SU-DHL-6 (cell line): ENCODE data around the gene NCOA3.

Experiments used
- H2AFZ ChIP-seq: fragments of 200-600 bp; sonication (generic); 2 replicates; pipeline ENCODE4 v1.6.1; 2014; ENCODE audit warnings: low read depth, mild to moderate bottlenecking, moderate library complexity, mixed read lengths, antibody characterized with exemption, low read length; ENCODE audit not compliant: severe bottlenecking
- H3F3A ChIP-seq: fragments of 200-600 bp; shearing (Covaris generic); 2 replicates; pipeline ENCODE4 v1.6.0; 2016; ENCODE audit warnings: antibody characterized with exemption, mild to moderate bottlenecking; ENCODE audit not compliant: insufficient read depth
- H3K27ac ChIP-seq: fragments of 200-600 bp; sonication (generic); 2 replicates; pipeline ENCODE4 v1.5.1; 2016; ENCODE audit warnings: low read depth, mild to moderate bottlenecking, low read length, moderate library complexity, mixed read lengths
- H3K27me3 ChIP-seq: fragments of 200-600 bp; sonication (generic), shearing (Covaris generic); 2 replicates; pipeline ENCODE4 v1.6.0; 2014; ENCODE audit warnings: mild to moderate bottlenecking, low read length
- H3K36me3 ChIP-seq: fragments of 200-600 bp; sonication (generic); 2 replicates; pipeline ENCODE4 v1.6.1; 2014; ENCODE audit warnings: mild to moderate bottlenecking, low read length, mixed read lengths
- H3K4me2 ChIP-seq: fragments of 300-600, 200-600 bp; shearing (Covaris generic), sonication (generic); 2 replicates; pipeline ENCODE4 v1.6.0; 2014; ENCODE audit warnings: low read length, low read depth, mild to moderate bottlenecking; ENCODE audit not compliant: poor library complexity, severe bottlenecking
- H3K4me3 ChIP-seq: fragments of 200-600 bp; sonication (generic); 2 replicates; pipeline ENCODE4 v1.5.1; 2014; ENCODE audit warnings: antibody characterized with exemption, low read length, mild to moderate bottlenecking, mixed read lengths; ENCODE audit not compliant: insufficient read depth, poor library complexity, severe bottlenecking
- H3K79me2 ChIP-seq: fragments of 200-600 bp; sonication (generic); 2 replicates; pipeline ENCODE4 v1.6.1; 2014; ENCODE audit warnings: mild to moderate bottlenecking, low read length, moderate library complexity; ENCODE audit not compliant: insufficient read depth
- H3K9ac ChIP-seq: fragments of 200-600 bp; sonication (generic); 2 replicates; pipeline ENCODE4 v1.7.0; 2014; ENCODE audit warnings: mild to moderate bottlenecking, low read length
- H3K9me2 ChIP-seq: fragments of 200-600 bp; sonication (generic); replicated peaks from 2 replicates; pipeline ENCODE4 v1.6.1; 2014; ENCODE audit warnings: low read length; ENCODE audit not compliant: insufficient read depth
- H3K9me3 ChIP-seq: fragments of 200-600 bp; sonication (generic); 2 replicates; pipeline ENCODE4 v1.6.1; 2014; ENCODE audit warnings: low read length, mixed read lengths; ENCODE audit not compliant: insufficient read depth
- H4K20me1 ChIP-seq: fragments of 200-600 bp; sonication (generic); 2 replicates; pipeline ENCODE4 v1.6.1; 2014; ENCODE audit warnings: low read depth, mild to moderate bottlenecking, antibody characterized with exemption, low read length, moderate library complexity, mixed read lengths
- EZH2phosphoT487 ChIP-seq: fragments of 200-600 bp; sonication (generic), shearing (Covaris generic); conservative IDR thresholded peaks from 2 replicates; pipeline ENCODE4 v1.6.1; 2018; ENCODE audit warnings: mild to moderate bottlenecking, antibody characterized with exemption, low read length, moderate library complexity, mixed read lengths
- TF ChIP-seq, protein P1 (sequence below): fragments of 200-600 bp; sonication (generic); IDR thresholded peaks from one replicate; pipeline ENCODE4 v1.5.1; 2017; ENCODE audit warnings: antibody characterized with exemption, mild to moderate bottlenecking, low read length, moderate library complexity; ENCODE audit not compliant: insufficient read depth, poor library complexity, severe bottlenecking

Gene NCOA3

DNA sequence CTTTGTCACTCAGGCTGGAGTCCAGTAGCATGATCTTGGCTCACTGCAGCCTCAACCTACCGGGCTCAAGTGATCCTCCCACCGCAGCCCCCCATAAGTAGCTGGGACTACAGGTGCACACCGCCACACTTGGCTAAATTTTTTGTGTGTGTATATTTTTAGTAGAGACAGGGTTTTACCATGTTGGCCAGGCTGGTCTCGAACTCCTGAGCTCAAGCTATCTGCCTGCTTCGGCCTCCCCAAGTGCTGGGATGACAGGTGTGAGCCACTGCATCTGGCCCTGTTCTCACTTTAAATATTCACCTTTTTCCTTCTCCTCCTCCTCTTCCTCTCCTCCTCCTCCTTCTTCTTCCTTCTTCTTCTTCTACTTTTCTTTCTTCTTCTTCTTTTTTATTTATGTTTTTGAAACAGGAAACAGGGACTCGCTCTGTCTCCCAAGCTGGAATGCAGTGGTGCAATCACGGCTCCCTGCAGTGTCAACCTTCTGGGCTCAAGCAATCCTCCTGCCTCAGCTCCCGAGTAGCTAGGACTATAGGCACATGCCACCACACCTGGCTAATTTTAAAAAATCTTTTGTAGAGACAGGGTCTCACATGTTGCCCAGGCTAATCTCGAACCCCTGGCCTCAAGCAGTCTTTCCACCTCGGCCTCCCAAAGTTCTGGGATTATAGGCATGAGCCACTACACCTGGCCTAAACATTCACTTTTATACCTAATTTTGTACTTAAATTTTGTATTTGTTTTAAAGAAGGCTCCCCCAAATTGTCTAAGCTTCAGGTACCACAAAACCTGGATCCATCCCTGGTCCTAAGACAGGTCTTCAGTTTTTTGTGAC lies 47.2 kb upstream of the NCOA3 start:
- Histone ChIP-seq H3K36me3 (no peaks in the 10 kb centered on the region), H3K27ac (peak overlapping the region; percentile 95), H3K4me2 (peak overlapping the region; percentile 53), H2AFZ (no peak overlapping the region), H3K9me2 (no peaks in the 10 kb centered on the region), H4K20me1 (no peaks in the 10 kb centered on the region), H3K9ac (peak overlapping the region; percentile 62), H3K9me3 (no peaks in the 10 kb centered on the region), H3K27me3 (no peaks in the 10 kb centered on the region), H3K79me2 (no peaks in the 10 kb centered on the region), H3F3A (peaks cover 81% of the 10 kb centered on the region), H3K4me3 (no peak overlapping the region)
- TF ChIP-seq EZH2phosphoT487: no peak
- TF ChIP-seq, protein P1, sequence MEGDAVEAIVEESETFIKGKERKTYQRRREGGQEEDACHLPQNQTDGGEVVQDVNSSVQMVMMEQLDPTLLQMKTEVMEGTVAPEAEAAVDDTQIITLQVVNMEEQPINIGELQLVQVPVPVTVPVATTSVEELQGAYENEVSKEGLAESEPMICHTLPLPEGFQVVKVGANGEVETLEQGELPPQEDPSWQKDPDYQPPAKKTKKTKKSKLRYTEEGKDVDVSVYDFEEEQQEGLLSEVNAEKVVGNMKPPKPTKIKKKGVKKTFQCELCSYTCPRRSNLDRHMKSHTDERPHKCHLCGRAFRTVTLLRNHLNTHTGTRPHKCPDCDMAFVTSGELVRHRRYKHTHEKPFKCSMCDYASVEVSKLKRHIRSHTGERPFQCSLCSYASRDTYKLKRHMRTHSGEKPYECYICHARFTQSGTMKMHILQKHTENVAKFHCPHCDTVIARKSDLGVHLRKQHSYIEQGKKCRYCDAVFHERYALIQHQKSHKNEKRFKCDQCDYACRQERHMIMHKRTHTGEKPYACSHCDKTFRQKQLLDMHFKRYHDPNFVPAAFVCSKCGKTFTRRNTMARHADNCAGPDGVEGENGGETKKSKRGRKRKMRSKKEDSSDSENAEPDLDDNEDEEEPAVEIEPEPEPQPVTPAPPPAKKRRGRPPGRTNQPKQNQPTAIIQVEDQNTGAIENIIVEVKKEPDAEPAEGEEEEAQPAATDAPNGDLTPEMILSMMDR: no peak

DNA sequence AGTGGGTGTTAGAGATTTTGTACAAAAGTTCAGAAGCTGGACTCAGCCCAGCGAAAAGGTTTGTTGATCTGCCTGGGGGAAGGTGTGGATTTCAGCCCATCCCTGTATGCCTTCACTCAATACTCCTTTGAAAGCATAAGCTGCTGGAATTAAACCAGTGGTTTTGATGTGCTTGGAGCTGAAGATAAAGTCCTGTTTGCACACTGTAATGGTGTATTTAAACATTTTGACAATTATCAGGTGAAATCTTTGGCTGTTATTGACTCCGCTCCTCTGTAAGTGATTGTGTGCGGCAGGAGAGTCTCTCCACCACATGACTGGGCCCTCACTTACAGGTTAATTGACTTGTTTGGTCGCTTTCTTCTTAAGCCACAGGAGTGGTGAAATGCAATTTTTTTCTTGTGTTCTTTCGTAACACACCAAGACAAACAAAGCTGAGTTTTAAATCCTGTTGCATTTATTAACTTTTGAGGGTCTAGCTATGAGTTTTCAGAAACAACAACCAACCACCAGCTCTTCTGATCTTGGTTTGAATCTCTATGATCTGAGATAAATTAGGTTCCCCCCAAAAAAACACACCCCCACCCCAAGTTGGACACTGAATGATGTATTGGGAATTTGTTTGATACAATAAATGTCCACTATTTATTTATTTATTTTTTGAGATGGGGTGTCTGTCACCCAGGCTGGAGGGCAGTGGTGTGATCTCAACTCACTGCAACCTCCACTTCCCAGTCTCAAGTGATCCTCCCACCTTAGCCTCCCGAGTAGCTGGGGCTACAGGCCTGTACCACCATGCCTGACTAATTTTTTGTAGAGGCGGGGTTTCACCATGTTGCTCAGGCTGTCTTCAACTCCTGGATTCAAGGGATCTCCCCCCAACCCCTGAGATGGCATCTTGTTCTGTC lies 46.3 kb upstream of the NCOA3 start:
- Histone ChIP-seq H3K4me2 (peak overlapping the region; percentile 53), H3F3A (peaks cover 80% of the 10 kb centered on the region), H3K36me3 (no peaks in the 10 kb centered on the region), H3K9ac (peak overlapping the region; percentile 62), H3K9me2 (no peaks in the 10 kb centered on the region), H3K27ac (peak overlapping the region; percentile 95), H4K20me1 (no peaks in the 10 kb centered on the region), H3K79me2 (no peaks in the 10 kb centered on the region), H3K4me3 (no peak overlapping the region), H3K9me3 (no peaks in the 10 kb centered on the region), H2AFZ (no peak overlapping the region), H3K27me3 (no peaks in the 10 kb centered on the region)
- no peak for TF ChIP-seq EZH2phosphoT487
- TF ChIP-seq, protein P1: no peak

DNA sequence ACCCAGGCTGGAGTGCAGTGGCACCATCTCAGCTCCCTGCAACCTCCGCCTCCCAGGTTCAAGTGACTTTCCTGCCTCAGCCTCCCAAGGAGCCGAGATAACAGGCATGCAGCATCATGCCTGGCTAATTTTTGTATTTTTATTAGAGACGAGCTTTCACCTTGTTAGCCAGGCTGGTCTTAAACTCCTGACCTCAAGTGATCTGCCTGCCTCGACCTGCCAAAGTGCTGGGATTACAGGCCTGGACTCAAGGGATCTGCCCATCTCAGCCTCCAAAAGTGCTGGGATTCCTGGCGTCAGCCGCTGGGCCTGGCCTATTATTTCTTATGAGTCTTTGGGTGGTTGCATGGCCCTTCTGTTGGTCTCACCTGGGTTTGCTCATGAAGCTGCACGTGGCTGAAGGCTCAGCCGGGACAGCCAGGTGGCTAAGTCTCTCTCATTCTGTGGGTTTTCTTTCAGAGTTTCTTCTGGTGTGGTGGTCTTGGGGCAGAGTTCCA lies 45.6 kb upstream of the NCOA3 start:
- Histone ChIP-seq H3K36me3 (no peaks in the 10 kb centered on the region), H3K4me2 (peak overlapping the region; percentile 53), H3K9me2 (no peaks in the 10 kb centered on the region), H3K27ac (peak overlapping the region; percentile 95), H3K27me3 (no peaks in the 10 kb centered on the region), H3F3A (peaks cover 73% of the 10 kb centered on the region), H2AFZ (no peak overlapping the region), H4K20me1 (no peaks in the 10 kb centered on the region), H3K4me3 (no peak overlapping the region), H3K79me2 (no peaks in the 10 kb centered on the region), H3K9ac (peak overlapping the region; percentile 62), H3K9me3 (no peaks in the 10 kb centered on the region)
- TF ChIP-seq, protein P1: no peak
- TF ChIP-seq EZH2phosphoT487: no peak
